ENCODE results near the gene CSNK1A1. TPM values are rescaled to one million over a fixed set of nuclear protein-coding genes. Genes with fewer than 3 reads are reported as not detected.

CSNK1A1 gene
- total RNA-seq, 1 experiment from 2014 or later, result 263 TPM

DNA sequence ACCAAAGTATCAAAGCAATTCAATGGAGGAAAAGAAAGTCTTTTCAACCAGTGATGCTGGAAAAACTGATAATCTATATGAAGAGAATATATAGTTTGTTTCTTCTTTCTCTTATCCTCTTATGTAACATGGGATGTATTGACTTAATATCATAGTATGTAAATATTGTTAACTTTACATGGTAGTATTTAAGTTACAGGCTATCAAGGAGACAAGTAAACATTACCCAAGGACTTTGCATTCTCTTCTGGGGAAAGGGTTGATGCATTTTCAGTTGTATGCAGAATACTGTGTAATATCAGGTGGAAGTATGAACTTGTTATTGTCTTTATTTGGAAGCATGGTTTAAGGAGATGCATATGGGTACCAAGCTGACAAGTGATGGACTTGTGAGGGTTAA is 20.9 kb upstream of the CSNK1A1 start:
- Histone ChIP-seq H3K4me1 (ENCODE audit: control insufficient read depth in 1 of 2, insufficient read depth in 2 of 2, low read length in 2 of 2) (no peaks in the 10 kb centered on the region), H4K20me1 (ENCODE audit: insufficient read depth) (no peaks in the 10 kb centered on the region), H3K27me3 (ENCODE audit: insufficient read depth, low read length) (no peaks in the 10 kb centered on the region), H2AFZ (ENCODE audit: low read depth, low read length, poor library complexity, severe bottlenecking) (no peak overlapping the region), H3K9me2 (ENCODE audit: insufficient read depth) (no peaks in the 10 kb centered on the region), H3K9me3 (ENCODE audit: control insufficient read depth in 1 of 2, insufficient read depth in 1 of 2, low read depth in 1 of 2, low read length in 2 of 2) (no peaks in the 10 kb centered on the region), H3K79me2 (ENCODE audit: insufficient read depth, low read length) (no peaks in the 10 kb centered on the region), H3K4me3 (replicated peaks in 1 of 2; ENCODE audit: low read depth in 1 of 2, low read length in 2 of 2) (no peak overlapping the region), H3K9ac (ENCODE audit: low read length) (no peak overlapping the region), H3K27ac (ENCODE audit: low read depth, low read length) (no peak overlapping the region), H3K36me3 (ENCODE audit: control insufficient read depth in 1 of 2, insufficient read depth in 2 of 2, low read length in 2 of 2) (no peaks in the 10 kb centered on the region), H3K4me2 (ENCODE audit: low read length) (no peak overlapping the region)
- RAD21 ChIA-PET (ENCODE audit: low non-redundant PET in 1 of 2, low total read pairs in 2 of 2, uncharacterized antibody in 2 of 2, unreplicated experiment in 2 of 2), result no interaction called here
- POLR2A ChIA-PET, result no interaction called here
- intact Hi-C loops (cut with micrococcal nuclease), result no loop called here
- ATAC-seq, result no peak
- BruUV-seq (replicated peaks), result no TSS peak
- TF ChIP-seq RAD21 (IDR thresholded peaks at IDR 0.05; ENCODE audit: low read depth) (no peak), ZFX (IDR thresholded peaks at IDR 0.05) (no peak), SRF (IDR thresholded peaks at IDR 0.05; ENCODE audit: low read depth) (no peak), ZNF274 (IDR thresholded peaks at IDR 0.05; ENCODE audit: low read depth, low read length) (no peak), POLR2AphosphoS5 (IDR thresholded peaks at IDR 0.05; ENCODE audit: low read depth, low read length) (no peak), YY1 (IDR thresholded peaks at IDR 0.05; ENCODE audit: extremely low read depth, insufficient replicate concordance, low read depth, low read length) (no peak)
- TF ChIP-seq, protein P1, sequence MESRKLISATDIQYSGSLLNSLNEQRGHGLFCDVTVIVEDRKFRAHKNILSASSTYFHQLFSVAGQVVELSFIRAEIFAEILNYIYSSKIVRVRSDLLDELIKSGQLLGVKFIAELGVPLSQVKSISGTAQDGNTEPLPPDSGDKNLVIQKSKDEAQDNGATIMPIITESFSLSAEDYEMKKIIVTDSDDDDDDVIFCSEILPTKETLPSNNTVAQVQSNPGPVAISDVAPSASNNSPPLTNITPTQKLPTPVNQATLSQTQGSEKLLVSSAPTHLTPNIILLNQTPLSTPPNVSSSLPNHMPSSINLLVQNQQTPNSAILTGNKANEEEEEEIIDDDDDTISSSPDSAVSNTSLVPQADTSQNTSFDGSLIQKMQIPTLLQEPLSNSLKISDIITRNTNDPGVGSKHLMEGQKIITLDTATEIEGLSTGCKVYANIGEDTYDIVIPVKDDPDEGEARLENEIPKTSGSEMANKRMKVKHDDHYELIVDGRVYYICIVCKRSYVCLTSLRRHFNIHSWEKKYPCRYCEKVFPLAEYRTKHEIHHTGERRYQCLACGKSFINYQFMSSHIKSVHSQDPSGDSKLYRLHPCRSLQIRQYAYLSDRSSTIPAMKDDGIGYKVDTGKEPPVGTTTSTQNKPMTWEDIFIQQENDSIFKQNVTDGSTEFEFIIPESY (IDR thresholded peaks at IDR 0.05; ENCODE audit: extremely low read depth, insufficient replicate concordance, low read length), result no peak
- CTCF ChIA-PET, result no interaction called here
- DNase-seq (ENCODE audit: low read depth, low spot score), result no peak

DNA sequence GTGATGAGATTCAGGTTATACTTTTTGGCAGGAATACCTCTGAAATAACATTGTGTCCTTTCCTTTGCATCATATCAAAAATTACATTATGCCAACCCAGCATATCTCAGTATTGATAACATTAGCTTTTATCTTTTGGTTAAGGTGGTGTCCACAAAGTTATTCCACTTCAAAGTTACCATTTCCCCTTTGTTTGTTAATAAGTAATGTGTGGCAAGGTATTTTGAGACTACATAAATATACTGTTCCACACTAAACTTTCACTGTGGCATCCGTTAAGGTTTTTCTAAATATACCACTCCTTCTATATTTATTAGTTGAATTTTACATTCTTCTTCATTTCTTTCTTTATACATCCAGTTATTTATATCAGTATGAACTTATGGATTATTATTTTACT is 16.0 kb upstream of the CSNK1A1 start:
- no TSS peak for BruUV-seq (replicated peaks)
- ChIA-PET POLR2A (no interaction called here), RAD21 (ENCODE audit: low non-redundant PET in 1 of 2, low total read pairs in 2 of 2, uncharacterized antibody in 2 of 2, unreplicated experiment in 2 of 2) (no interaction called here), CTCF (interaction anchor here (0.8 to 3.6 kb wide), 2 partner anchors 125 to 133 kb away, joined by 3 to 45 read pairs; no protein-coding TSS in a partner anchor)
- Histone ChIP-seq H3K27ac (ENCODE audit: low read depth, low read length) (no peak overlapping the region), H4K20me1 (ENCODE audit: insufficient read depth) (no peaks in the 10 kb centered on the region), H3K27me3 (ENCODE audit: insufficient read depth, low read length) (no peaks in the 10 kb centered on the region), H3K36me3 (ENCODE audit: control insufficient read depth in 1 of 2, insufficient read depth in 2 of 2, low read length in 2 of 2) (no peaks in the 10 kb centered on the region), H3K9ac (ENCODE audit: low read length) (no peak overlapping the region), H3K4me2 (ENCODE audit: low read length) (no peak overlapping the region), H3K4me3 (replicated peaks in 1 of 2; ENCODE audit: low read depth in 1 of 2, low read length in 2 of 2) (no peak overlapping the region), H2AFZ (ENCODE audit: low read depth, low read length, poor library complexity, severe bottlenecking) (no peak overlapping the region), H3K9me3 (ENCODE audit: control insufficient read depth in 1 of 2, insufficient read depth in 1 of 2, low read depth in 1 of 2, low read length in 2 of 2) (no peaks in the 10 kb centered on the region), H3K4me1 (ENCODE audit: control insufficient read depth in 1 of 2, insufficient read depth in 2 of 2, low read length in 2 of 2) (peaks cover 20 to 28% of the 10 kb centered on the region in 2 experiments), H3K9me2 (ENCODE audit: insufficient read depth) (no peaks in the 10 kb centered on the region), H3K79me2 (ENCODE audit: insufficient read depth, low read length) (no peaks in the 10 kb centered on the region)
- ATAC-seq (no peak), DNase-seq (ENCODE audit: low read depth, low spot score) (no peak)
- intact Hi-C loops (cut with micrococcal nuclease), result loop anchor here (10.0 kb wide), 1 partner anchor 302 kb away; no protein-coding TSS in a partner anchor
- TF ChIP-seq EGR1 (IDR thresholded peaks at IDR 0.05; ENCODE audit: low read depth) (no peak), SIN3A (IDR thresholded peaks at IDR 0.05; ENCODE audit: low read depth) (no peak), RAD21 (IDR thresholded peaks at IDR 0.05; ENCODE audit: low read depth) (no peak), ZNF274 (IDR thresholded peaks at IDR 0.05; ENCODE audit: low read depth, low read length) (no peak), CBX3 (IDR thresholded peaks at IDR 0.05; ENCODE audit: low read depth) (no peak), TCF7L2 (IDR thresholded peaks at IDR 0.05; ENCODE audit: borderline replicate concordance, extremely low read depth, insufficient read depth, insufficient read length) (no peak), POLR2A (IDR thresholded peaks at IDR 0.05; ENCODE audit: borderline replicate concordance, extremely low read depth, insufficient read depth, insufficient read length) (no peak), SP1 (IDR thresholded peaks at IDR 0.05; ENCODE audit: low read depth) (no peak), POLR2AphosphoS5 (IDR thresholded peaks at IDR 0.05; ENCODE audit: low read depth, low read length) (no peak), FOSL1 (IDR thresholded peaks at IDR 0.05; ENCODE audit: low read depth) (no peak)
- TF ChIP-seq, protein P2, sequence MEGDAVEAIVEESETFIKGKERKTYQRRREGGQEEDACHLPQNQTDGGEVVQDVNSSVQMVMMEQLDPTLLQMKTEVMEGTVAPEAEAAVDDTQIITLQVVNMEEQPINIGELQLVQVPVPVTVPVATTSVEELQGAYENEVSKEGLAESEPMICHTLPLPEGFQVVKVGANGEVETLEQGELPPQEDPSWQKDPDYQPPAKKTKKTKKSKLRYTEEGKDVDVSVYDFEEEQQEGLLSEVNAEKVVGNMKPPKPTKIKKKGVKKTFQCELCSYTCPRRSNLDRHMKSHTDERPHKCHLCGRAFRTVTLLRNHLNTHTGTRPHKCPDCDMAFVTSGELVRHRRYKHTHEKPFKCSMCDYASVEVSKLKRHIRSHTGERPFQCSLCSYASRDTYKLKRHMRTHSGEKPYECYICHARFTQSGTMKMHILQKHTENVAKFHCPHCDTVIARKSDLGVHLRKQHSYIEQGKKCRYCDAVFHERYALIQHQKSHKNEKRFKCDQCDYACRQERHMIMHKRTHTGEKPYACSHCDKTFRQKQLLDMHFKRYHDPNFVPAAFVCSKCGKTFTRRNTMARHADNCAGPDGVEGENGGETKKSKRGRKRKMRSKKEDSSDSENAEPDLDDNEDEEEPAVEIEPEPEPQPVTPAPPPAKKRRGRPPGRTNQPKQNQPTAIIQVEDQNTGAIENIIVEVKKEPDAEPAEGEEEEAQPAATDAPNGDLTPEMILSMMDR (IDR thresholded peaks at IDR 0.05 in 2 of 3, conservative IDR thresholded peaks at IDR 0.05 in 1 of 3; ENCODE audit: borderline replicate concordance in 1 of 3, insufficient read depth in 1 of 3, low read depth in 2 of 3, low read length in 2 of 3), result no peak
- TF ChIP-seq, protein P1 (IDR thresholded peaks at IDR 0.05; ENCODE audit: extremely low read depth, insufficient replicate concordance, low read length), result no peak
